KOPT-K1 (cell line): Measurements from ENCODE around the gene NSDHL.
"Not testable (repeated sequence)": the region's sequence is repeated elsewhere in the genome, so short reads cannot be mapped to it uniquely, and the experiment has no call there.

Experiments used
- H3K27ac ChIP-seq: fragments of 200-600 bp; sonication (generic); 2 replicates; pipeline ENCODE4 v1.5.1; 2016; ENCODE audit warnings: antibody characterized with exemption, mild to moderate bottlenecking, low read depth, low read length; ENCODE audit not compliant: poor library complexity, severe bottlenecking
- H3K36me3 ChIP-seq: fragments of 200-600 bp; sonication (generic); 2 replicates; pipeline ENCODE4 v1.5.1; 2017; ENCODE audit warnings: antibody characterized with exemption, mild to moderate bottlenecking, low read length, moderate library complexity; ENCODE audit not compliant: insufficient read depth
- H3K9me3 ChIP-seq: fragments of 200-600 bp; sonication (generic); 2 replicates; pipeline ENCODE4 v1.5.1; 2017; ENCODE audit warnings: antibody characterized with exemption, low read length, mild to moderate bottlenecking; ENCODE audit not compliant: insufficient read depth, poor library complexity, severe bottlenecking

The NSDHL gene

DNA sequence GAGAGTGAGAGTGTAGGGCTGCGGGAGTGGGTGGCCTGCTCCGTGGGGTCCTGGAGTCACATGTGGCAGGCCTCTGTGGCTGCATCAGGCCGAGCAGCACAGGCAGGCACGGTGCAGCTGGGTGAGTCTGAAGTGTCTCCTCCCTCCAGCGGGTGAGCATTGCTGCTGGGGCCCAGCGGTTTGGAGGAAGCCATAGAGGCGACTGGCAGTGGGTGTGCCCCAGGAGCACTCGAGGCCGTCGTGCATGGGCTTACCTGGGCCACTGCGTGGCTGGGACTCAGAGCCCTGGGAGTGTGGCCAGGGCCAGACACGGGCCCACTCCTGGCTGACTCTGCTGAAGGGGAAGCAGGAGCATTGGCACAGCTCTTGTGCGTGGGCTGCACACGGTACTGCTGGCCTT, 77.6 kb downstream of the NSDHL start:
- Histone ChIP-seq H3K27ac (no peak overlapping the region), H3K36me3 (no peaks in the 10 kb centered on the region), H3K9me3 (no peaks in the 10 kb centered on the region)

- not testable (repeated sequence) for H3K27ac ChIP-seq
Observed at GRCh38 chrX:152910018-152910417, 79.2 kb downstream of the NSDHL start.

DNA sequence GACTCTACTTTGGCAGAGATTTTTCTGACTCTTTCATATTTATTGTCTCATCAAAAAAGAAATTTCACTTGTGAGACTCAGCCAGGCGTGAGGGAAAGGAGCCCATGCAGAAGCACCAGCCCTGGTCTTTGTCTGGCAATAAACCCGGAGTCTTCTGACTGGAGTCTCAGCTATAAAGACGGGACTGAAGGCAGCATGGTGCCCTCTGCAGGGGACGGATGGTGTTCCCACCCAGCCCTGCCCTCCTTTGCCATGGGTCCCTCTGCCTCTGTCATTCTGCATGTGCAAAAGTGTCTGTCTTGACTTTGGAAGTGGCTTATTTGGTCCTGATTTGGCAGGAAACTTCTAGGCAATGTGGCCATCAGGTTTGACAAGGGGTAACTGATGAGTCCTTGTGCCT, 81.2 kb downstream of the NSDHL start:
- no peaks in the 10 kb centered on the region for H3K36me3 ChIP-seq
- no peaks in the 10 kb centered on the region for H3K9me3 ChIP-seq
- no peak overlapping the region for H3K27ac ChIP-seq

More at GRCh38 chrX:152910018-152910417, 79.2 kb downstream of the NSDHL start:
- H3K36me3 ChIP-seq, H3K9me3 ChIP-seq: not testable (repeated sequence)

- Histone ChIP-seq H3K9me3 (no peaks in the 10 kb centered on the region), H3K27ac (no peak overlapping the region), H3K36me3 (no peaks in the 10 kb centered on the region)
Observed at GRCh38 chrX:152912641-152913040, 81.8 kb downstream of the NSDHL start.

- Histone ChIP-seq H3K27ac (no peak overlapping the region), H3K9me3 (no peaks in the 10 kb centered on the region), H3K36me3 (no peaks in the 10 kb centered on the region)
Observed at GRCh38 chrX:152913346-152913745, 82.5 kb downstream of the NSDHL start.

- Histone ChIP-seq H3K36me3 (no peaks in the 10 kb centered on the region), H3K9me3 (no peaks in the 10 kb centered on the region)
Observed at GRCh38 chrX:152913910-152914309, 83.0 kb downstream of the NSDHL start.

GRCh38 chrX:152915541-152916241, 84.8 kb downstream of the NSDHL start:
- Histone ChIP-seq H3K36me3 (no peaks in the 10 kb centered on the region), H3K27ac (no peak overlapping the region), H3K9me3 (no peaks in the 10 kb centered on the region)

More at GRCh38 chrX:152913910-152914309, 83.0 kb downstream of the NSDHL start:
- H3K27ac ChIP-seq = no peak overlapping the region

- Histone ChIP-seq H3K27ac (no peak overlapping the region), H3K36me3 (no peaks in the 10 kb centered on the region), H3K9me3 (no peaks in the 10 kb centered on the region)
Observed at GRCh38 chrX:152917656-152918579, 87.1 kb downstream of the NSDHL start.

GRCh38 chrX:152918707-152919106, 87.8 kb downstream of the NSDHL start:
- Histone ChIP-seq H3K36me3 (no peaks in the 10 kb centered on the region), H3K9me3 (no peaks in the 10 kb centered on the region), H3K27ac (no peak overlapping the region)
